Left ventricle myocardium inferior (tissue), 1 donor: ENCODE results near the gene MYH14. TPM values are rescaled to one million over a fixed set of nuclear protein-coding genes. Genes with fewer than 3 reads are reported as not detected.
"Not testable (repeated sequence)": the region's sequence is repeated elsewhere in the genome, so short reads cannot be mapped to it uniquely, and the experiment has no call there.

Source experiments
- DNase-seq: peaks from one replicate; pipeline ENCODE4 v3.0.0-alpha.2; 2020
- H3K27ac ChIP-seq: fragments of 200-600 bp; replicated peaks from 2 replicates; pipeline ENCODE4 v1.8.0; 2021
- H3K27me3 ChIP-seq: fragments of 200-600 bp; 2 replicates; pipeline ENCODE4 v1.8.0; 2021; ENCODE audit warnings: low read depth
- H3K36me3 ChIP-seq: fragments of 200-600 bp; 2 replicates; pipeline ENCODE4 v1.8.0; 2021
- H3K4me1 ChIP-seq: fragments of 200-600 bp; 2 replicates; pipeline ENCODE4 v1.8.0; 2021
- H3K4me3 ChIP-seq: fragments of 200-600 bp; 2 replicates; pipeline ENCODE4 v1.8.0; 2021; ENCODE audit warnings: mild to moderate bottlenecking, moderate library complexity
- H3K9me3 ChIP-seq: fragments of 200-600 bp; replicated peaks from 2 replicates; pipeline ENCODE4 v1.8.0; 2021
- intact Hi-C: fragments of 100-400 bp; cut with micrococcal nuclease; formaldehyde crosslinking; loops from one replicate; pipeline ENCODE4 v1.11.0; 2022
- total RNA-seq: library from RNA; stranded (reverse); fragmentation: NEBNext Ultra II Directional; extraction: Animal tissue kit (Norgen Biotek cat#: 25700); gene quantifications from one replicate; pipeline ENCODE4 v1.2.1, GENCODE V29; 2021
- TF ChIP-seq, protein P1 (sequence below): fragments of 200-600 bp; IDR thresholded peaks from 2 replicates; pipeline ENCODE4 v1.8.0; 2021; ENCODE audit warnings: antibody characterized with exemption, mild to moderate bottlenecking, borderline replicate concordance
- donor health status: DM: no; HTN: yes; CAD: no; lungs with severe emphysema.

The MYH14 gene
- total RNA-seq, 1 donor from 2014 or later = 115 TPM

DNA sequence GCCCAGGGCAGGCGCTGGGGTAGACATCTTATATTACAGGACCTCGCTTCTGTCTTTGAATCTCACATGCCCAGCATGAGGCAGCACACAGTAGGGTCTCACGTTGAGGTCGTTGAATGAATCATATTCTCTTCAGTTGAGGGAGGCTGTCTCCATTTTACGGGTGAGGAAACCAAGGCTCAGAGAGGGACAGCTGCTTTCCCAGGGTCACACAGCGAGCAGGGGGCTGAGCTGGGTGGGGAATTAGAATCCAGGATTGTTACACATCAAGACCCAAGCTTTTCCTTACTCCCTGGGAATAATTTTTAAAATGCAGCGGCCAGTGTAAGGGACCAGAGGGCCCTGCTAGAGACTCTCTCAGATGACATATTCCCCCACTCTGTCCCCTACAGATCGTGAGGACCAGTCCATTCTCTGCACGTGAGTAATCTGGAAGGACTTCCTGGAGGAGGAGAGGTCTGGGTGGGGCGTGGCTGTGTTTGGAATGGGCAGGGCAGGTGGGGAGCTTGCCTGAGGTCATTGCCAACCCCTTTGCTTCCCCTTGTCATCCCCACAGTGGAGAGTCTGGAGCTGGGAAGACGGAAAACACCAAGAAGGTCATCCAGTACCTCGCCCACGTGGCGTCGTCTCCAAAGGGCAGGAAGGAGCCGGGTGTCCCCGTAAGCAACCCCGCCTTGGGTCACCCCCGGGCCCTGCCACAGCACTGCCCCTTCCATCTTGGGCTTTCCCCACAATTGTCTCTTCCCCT is 19.4 kb downstream of the MYH14 start:
- peaks cover 25% of the 10 kb centered on the region for H3K36me3 ChIP-seq
- no peak overlapping the region for H3K27ac ChIP-seq
- DNase-seq = no peak
- H3K27me3 ChIP-seq = no peaks in the 10 kb centered on the region
- intact Hi-C loops = no loop called here
- peaks cover 12% of the 10 kb centered on the region for H3K9me3 ChIP-seq
- peaks cover 13% of the 10 kb centered on the region for H3K4me1 ChIP-seq
- H3K4me3 ChIP-seq = no peak overlapping the region
- TF ChIP-seq, protein P1, sequence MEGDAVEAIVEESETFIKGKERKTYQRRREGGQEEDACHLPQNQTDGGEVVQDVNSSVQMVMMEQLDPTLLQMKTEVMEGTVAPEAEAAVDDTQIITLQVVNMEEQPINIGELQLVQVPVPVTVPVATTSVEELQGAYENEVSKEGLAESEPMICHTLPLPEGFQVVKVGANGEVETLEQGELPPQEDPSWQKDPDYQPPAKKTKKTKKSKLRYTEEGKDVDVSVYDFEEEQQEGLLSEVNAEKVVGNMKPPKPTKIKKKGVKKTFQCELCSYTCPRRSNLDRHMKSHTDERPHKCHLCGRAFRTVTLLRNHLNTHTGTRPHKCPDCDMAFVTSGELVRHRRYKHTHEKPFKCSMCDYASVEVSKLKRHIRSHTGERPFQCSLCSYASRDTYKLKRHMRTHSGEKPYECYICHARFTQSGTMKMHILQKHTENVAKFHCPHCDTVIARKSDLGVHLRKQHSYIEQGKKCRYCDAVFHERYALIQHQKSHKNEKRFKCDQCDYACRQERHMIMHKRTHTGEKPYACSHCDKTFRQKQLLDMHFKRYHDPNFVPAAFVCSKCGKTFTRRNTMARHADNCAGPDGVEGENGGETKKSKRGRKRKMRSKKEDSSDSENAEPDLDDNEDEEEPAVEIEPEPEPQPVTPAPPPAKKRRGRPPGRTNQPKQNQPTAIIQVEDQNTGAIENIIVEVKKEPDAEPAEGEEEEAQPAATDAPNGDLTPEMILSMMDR = no peak

DNA sequence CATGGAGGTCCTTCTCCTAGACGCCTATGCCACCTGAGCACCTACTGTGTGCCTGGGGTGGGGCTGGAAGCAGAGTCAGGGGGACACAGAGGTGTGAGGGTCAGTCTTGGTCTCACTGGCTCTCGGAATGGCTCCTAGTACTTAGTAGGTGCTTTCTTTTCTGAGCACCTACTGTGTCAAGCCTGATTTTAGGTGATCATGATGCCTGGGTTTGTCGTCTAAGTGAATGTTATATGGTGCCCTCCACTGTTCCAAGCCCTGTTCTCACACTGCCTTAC is 20.0 kb downstream of the MYH14 start:
- intact Hi-C loops = no loop called here
- Histone ChIP-seq H3K36me3 (peaks cover 25% of the 10 kb centered on the region), H3K27ac (no peak overlapping the region), H3K9me3 (peaks cover 12% of the 10 kb centered on the region), H3K27me3 (no peaks in the 10 kb centered on the region), H3K4me1 (peaks cover 18% of the 10 kb centered on the region), H3K4me3 (no peak overlapping the region)
- DNase-seq = no peak
- TF ChIP-seq, protein P1 = no peak

DNA sequence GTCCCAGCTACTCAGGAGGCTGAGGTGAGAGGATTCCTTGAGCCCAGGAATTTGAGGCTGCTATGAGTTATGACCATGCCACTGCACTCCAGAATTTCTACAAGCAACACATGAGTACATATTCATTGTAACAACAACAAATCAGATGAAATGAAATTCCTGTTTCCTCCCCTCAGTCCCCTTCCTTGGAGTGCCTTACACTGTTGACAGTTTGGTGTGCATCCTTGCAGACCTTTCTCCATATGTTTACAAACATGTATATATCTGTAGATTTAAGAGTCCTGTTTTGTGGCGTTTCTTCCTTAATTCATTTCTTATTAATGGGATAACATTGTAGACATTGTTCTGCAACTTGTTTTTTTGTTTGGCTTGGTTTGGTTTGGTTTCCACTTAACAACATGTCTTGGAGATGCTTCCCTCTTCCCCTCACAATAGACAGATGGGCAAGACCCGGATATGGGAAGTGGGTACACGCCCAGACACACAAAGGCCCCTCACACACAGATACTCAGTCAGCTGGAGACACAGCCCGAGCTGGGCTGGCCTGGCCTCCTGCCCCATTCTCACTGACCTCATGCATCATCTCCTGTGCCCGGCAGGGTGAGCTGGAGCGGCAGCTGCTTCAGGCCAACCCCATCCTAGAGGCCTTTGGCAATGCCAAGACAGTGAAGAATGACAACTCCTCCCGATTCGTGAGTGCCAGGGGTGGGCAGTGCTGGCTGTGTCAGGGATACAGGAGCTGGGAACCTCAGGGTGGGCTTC is 21.7 kb downstream of the MYH14 start:
- peaks cover 21% of the 10 kb centered on the region for H3K4me1 ChIP-seq
- H3K27me3 ChIP-seq = no peaks in the 10 kb centered on the region
- H3K36me3 ChIP-seq = peaks cover 21% of the 10 kb centered on the region
- H3K4me3 ChIP-seq = no peak overlapping the region
- TF ChIP-seq, protein P1 = peak; percentile 53
- intact Hi-C loops = no loop called here
- peak; percentile 50 for DNase-seq
- H3K27ac ChIP-seq = peak overlapping the region; percentile 12
- peaks cover 12% of the 10 kb centered on the region for H3K9me3 ChIP-seq

DNA sequence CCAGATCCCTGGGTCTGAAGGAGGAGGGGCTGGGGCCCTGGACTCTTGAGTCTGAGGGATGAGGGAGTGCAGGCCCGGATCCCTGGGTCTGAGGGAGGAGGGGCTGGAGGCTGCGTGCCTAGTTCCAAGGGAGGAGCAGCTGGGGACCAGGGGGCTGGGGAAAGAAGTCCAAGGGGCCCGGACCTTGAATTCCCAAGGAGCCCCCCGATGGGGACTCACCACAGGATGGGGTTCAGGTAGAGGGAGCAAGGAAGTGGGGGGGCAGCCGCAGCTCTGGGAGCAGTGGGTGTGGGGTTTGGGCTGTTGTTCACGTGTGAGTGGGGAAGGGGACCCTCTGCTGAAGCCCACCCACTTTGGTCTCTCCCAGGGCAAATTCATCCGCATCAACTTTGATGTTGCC is 23.1 kb downstream of the MYH14 start:
- DNase-seq = no peak
- Histone ChIP-seq H3K27me3 (no peaks in the 10 kb centered on the region), H3K4me3 (no peak overlapping the region), H3K27ac (no peak overlapping the region), H3K4me1 (peaks cover 33% of the 10 kb centered on the region), H3K36me3 (peaks cover 21% of the 10 kb centered on the region), H3K9me3 (peaks cover 12% of the 10 kb centered on the region)
- TF ChIP-seq, protein P1 = no peak
- intact Hi-C loops = no loop called here

DNA sequence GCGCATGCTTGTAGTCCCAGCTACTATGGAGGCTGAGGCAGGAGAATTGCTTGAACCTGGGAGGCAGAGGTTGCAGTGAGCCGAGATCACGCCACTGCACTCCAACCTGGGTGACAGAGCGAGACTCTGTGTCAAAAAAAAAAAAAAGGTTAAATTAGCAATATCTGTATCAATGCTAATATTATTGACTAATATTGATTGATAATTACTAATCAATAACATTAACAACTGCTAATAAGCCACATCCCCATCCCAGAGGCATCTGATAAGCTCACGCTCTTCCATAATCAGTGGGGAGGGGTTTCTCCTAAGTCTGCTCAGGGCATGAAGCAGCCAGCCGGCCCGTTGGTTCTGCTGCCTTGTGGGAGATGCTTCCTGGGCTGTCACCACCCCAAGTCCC is 24.7 kb downstream of the MYH14 start:
- Histone ChIP-seq H3K4me1 (peaks cover 33% of the 10 kb centered on the region), H3K27ac (peak overlapping the region; percentile 8), H3K9me3 (peaks cover 12% of the 10 kb centered on the region), H3K36me3 (peaks cover 12% of the 10 kb centered on the region)
- intact Hi-C loops, DNase-seq, H3K4me3 ChIP-seq, H3K27me3 ChIP-seq: not testable (repeated sequence)
